ENCODE results near the gene AMHR2.

The AMHR2 gene

DNA sequence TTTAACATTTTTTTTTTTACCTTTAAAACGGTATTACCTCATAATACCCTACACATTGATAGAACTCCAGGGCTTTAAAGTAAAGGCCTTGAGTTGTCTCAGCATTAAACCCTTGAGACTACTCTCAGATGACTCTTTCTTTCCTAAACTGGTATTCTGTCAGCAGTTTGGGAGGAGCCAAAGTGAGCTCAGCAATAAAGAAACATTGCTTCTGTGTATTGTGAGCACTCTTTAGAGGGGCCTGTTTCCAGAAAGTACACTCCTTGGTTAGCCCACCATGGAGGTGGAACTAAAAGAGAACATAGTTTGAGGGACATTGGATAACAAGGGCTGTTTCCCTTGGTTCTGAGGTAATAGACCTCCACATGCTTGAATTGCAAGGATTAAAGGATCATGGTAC is 55.2 kb downstream of the AMHR2 start:
- no peak for DNase-seq (ENCODE audit: low read depth)
- TF ChIP-seq, protein P1, sequence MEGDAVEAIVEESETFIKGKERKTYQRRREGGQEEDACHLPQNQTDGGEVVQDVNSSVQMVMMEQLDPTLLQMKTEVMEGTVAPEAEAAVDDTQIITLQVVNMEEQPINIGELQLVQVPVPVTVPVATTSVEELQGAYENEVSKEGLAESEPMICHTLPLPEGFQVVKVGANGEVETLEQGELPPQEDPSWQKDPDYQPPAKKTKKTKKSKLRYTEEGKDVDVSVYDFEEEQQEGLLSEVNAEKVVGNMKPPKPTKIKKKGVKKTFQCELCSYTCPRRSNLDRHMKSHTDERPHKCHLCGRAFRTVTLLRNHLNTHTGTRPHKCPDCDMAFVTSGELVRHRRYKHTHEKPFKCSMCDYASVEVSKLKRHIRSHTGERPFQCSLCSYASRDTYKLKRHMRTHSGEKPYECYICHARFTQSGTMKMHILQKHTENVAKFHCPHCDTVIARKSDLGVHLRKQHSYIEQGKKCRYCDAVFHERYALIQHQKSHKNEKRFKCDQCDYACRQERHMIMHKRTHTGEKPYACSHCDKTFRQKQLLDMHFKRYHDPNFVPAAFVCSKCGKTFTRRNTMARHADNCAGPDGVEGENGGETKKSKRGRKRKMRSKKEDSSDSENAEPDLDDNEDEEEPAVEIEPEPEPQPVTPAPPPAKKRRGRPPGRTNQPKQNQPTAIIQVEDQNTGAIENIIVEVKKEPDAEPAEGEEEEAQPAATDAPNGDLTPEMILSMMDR (conservative IDR thresholded peaks at IDR 0.05; ENCODE audit: low read depth, low read length), result no peak
- no peak overlapping the region for H3K4me3 ChIP-seq (ENCODE audit: low read length)

DNA sequence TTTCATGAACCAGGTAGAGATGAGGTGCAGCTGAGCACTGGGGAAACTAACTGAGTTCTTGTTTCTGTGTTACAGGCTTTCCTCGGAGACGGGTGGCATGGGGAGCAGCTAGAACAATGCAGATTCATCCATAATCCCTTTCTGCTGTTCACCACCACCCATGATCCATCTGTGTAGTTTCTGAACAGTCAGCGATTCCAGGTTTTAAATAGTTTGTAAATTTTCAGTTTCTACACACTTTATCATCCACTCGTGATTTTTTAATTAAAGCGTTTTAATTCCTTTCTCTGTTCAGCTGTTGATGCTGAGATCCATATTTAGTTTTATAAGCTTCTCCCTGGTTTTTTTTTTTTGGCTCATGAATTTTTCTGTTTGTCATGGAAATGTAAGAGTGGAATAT is 55.7 kb downstream of the AMHR2 start:
- DNase-seq (ENCODE audit: low read depth), result no peak
- TF ChIP-seq, protein P1 (conservative IDR thresholded peaks at IDR 0.05; ENCODE audit: low read depth, low read length), result no peak
- no peak overlapping the region for H3K4me3 ChIP-seq (ENCODE audit: low read length)

DNA sequence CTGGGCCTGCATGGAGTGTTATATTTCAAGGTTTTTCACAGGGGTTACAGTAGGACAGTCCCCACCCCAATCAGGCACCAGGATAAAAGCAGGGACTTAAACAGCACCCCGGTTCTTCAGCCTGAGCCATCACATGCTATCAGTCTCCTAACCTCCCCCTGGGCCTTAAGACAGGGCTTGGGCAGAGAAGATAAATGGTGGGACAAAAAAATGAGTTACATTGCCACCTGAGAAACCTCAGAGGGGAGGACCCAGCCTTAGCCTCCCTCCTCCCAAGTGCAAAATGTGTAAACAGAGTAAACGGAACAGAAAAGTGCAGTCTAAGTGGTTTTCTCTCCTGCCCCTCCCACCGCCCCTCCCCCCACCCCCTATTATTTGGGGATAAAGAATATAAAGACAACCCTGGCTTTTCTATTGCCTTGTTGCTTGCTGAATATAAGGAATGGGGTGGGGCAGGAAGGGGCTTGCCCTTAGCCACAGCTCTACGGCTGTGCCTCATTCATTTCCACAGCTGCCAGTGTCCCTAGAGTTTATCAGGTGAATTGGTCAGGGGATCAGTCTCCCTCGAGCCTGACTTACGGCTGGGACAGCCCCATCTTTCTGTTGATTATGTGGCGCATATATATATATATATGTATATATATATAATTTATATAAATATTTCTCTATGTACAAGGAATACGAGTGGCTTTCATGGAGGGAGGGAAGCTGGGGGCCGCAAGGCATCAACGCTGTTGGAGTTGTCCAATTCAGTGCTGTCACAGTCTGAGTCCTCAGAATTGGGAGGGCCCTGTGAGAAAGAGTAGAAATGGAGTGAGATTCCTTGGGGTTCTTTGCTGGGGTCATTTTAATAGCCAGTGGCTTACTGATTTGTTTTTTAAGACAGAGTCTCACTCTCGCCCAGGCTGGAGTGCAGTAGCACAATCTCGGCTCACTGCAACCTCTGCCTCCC is 57.1 kb downstream of the AMHR2 start:
- no peak for DNase-seq (ENCODE audit: low read depth)
- no peak overlapping the region for H3K4me3 ChIP-seq (ENCODE audit: low read length)
- TF ChIP-seq, protein P1 (conservative IDR thresholded peaks at IDR 0.05; ENCODE audit: low read depth, low read length), result no peak
